SJCRH30 (cell line): ENCODE measurements around the gene CDH22. TPM values are rescaled to one million over a fixed set of nuclear protein-coding genes. Genes with fewer than 3 reads are reported as not detected.

ENCODE experiments used
- DNase-seq, 2 experiments: peaks; one replicate each; pipeline ENCODE4 v3.0.0-alpha.2; 2015 to 2020
- H3K27ac ChIP-seq: fragments of 250-450 bp; sonication (Bioruptor Pico); 2 replicates; pipeline ENCODE4 v1.5.1; 2020; ENCODE audit warnings: mild to moderate bottlenecking, moderate library complexity
- H3K27me3 ChIP-seq: fragments of 250-450 bp; sonication (Bioruptor Pico); 2 replicates; pipeline ENCODE4 v1.5.1; 2020; ENCODE audit warnings: mild to moderate bottlenecking, moderate library complexity
- H3K36me3 ChIP-seq: fragments of 250-450 bp; sonication (Bioruptor Pico); 2 replicates; pipeline ENCODE4 v1.5.1; 2020; ENCODE audit warnings: mild to moderate bottlenecking, moderate library complexity
- H3K4me1 ChIP-seq: fragments of 250-450 bp; sonication (Bioruptor Pico); 2 replicates; pipeline ENCODE4 v1.5.1; 2020; ENCODE audit warnings: mild to moderate bottlenecking, moderate library complexity
- H3K4me3 ChIP-seq: fragments of 250-450 bp; sonication (Bioruptor Pico); 2 replicates; pipeline ENCODE4 v1.5.1; 2020; ENCODE audit warnings: mild to moderate bottlenecking, moderate library complexity
- H3K9me3 ChIP-seq: fragments of 250-450 bp; sonication (Bioruptor Pico); replicated peaks from 2 replicates; pipeline ENCODE4 v1.5.1; 2020; ENCODE audit warnings: mild to moderate bottlenecking, moderate library complexity
- total RNA-seq: library from RNA; depleted of rRNA; stranded (reverse); fragments of >200 nt; shearing (Covaris generic); gene quantifications from 2 replicates; pipeline ENCODE4 v1.2.3, GENCODE V29; 2014

Gene CDH22
- total RNA-seq, 1 experiment from 2014 or later = 0.06 TPM

GRCh38 chr20:46211331-46211722 lies 97.0 kb downstream of the CDH22 start:
- H3K9me3 ChIP-seq = no peaks in the 10 kb centered on the region
- no peak overlapping the region for H3K27ac ChIP-seq
- DNase-seq = no peak
- peaks cover 6% of the 10 kb centered on the region; the same call in 1 of the 2 replicates for H3K27me3 ChIP-seq
- H3K4me1 ChIP-seq = peaks cover 6% of the 10 kb centered on the region
- no peak overlapping the region for H3K4me3 ChIP-seq
- H3K36me3 ChIP-seq = no peaks in the 10 kb centered on the region

GRCh38 chr20:46210672-46211330 lies 97.5 kb downstream of the CDH22 start:
- no peak overlapping the region for H3K4me3 ChIP-seq
- H3K4me1 ChIP-seq = peaks cover 4% of the 10 kb centered on the region; the same call in 1 of the 2 replicates
- no peak for DNase-seq
- no peaks in the 10 kb centered on the region for H3K9me3 ChIP-seq
- no peaks in the 10 kb centered on the region for H3K36me3 ChIP-seq
- peaks cover 7% of the 10 kb centered on the region; the same call in 1 of the 2 replicates for H3K27me3 ChIP-seq
- H3K27ac ChIP-seq = no peak overlapping the region

- Histone ChIP-seq H3K27ac (no peak overlapping the region), H3K4me1 (peaks cover 3% of the 10 kb centered on the region; the same call in 1 of the 2 replicates), H3K27me3 (peaks cover 12% of the 10 kb centered on the region; the same call in 1 of the 2 replicates), H3K36me3 (no peaks in the 10 kb centered on the region), H3K4me3 (no peak overlapping the region), H3K9me3 (no peaks in the 10 kb centered on the region)
- no peak for DNase-seq
These were observed 98.2 kb downstream of the CDH22 start for GRCh38 chr20:46209930-46210671.

GRCh38 chr20:46207793-46208192 lies 100.5 kb downstream of the CDH22 start:
- Histone ChIP-seq H3K36me3 (no peaks in the 10 kb centered on the region), H3K4me3 (no peak overlapping the region), H3K4me1 (peaks cover 3% of the 10 kb centered on the region; the same call in 1 of the 2 replicates), H3K27ac (no peak overlapping the region), H3K27me3 (peaks cover 21% of the 10 kb centered on the region), H3K9me3 (no peaks in the 10 kb centered on the region)
- DNase-seq = no peak

GRCh38 chr20:46206992-46207549 lies 101.2 kb downstream of the CDH22 start:
- Histone ChIP-seq H3K27me3 (peaks cover 26% of the 10 kb centered on the region), H3K4me3 (no peak overlapping the region), H3K4me1 (peaks cover 3% of the 10 kb centered on the region; the same call in 1 of the 2 replicates), H3K9me3 (no peaks in the 10 kb centered on the region), H3K27ac (no peak overlapping the region), H3K36me3 (no peaks in the 10 kb centered on the region)
- DNase-seq = no peak

- Histone ChIP-seq H3K27ac (no peak overlapping the region), H3K27me3 (peaks cover 28% of the 10 kb centered on the region), H3K4me1 (peaks cover 3% of the 10 kb centered on the region; the same call in 1 of the 2 replicates), H3K9me3 (no peaks in the 10 kb centered on the region), H3K36me3 (no peaks in the 10 kb centered on the region), H3K4me3 (no peak overlapping the region)
- peak; percentile 25 to 39 for DNase-seq
These were observed 102.3 kb downstream of the CDH22 start for GRCh38 chr20:46206025-46206424.

- Histone ChIP-seq H3K9me3 (no peaks in the 10 kb centered on the region), H3K4me1 (peaks cover 3% of the 10 kb centered on the region; the same call in 1 of the 2 replicates), H3K27ac (no peak overlapping the region), H3K27me3 (peaks cover 28% of the 10 kb centered on the region), H3K4me3 (no peak overlapping the region), H3K36me3 (no peaks in the 10 kb centered on the region)
- DNase-seq = no peak
These were observed 102.9 kb downstream of the CDH22 start for GRCh38 chr20:46205349-46205748.

GRCh38 chr20:46204594-46205186 lies 103.6 kb downstream of the CDH22 start:
- Histone ChIP-seq H3K27ac (no peak overlapping the region), H3K36me3 (no peaks in the 10 kb centered on the region), H3K27me3 (peaks cover 28% of the 10 kb centered on the region), H3K4me1 (peaks cover 3% of the 10 kb centered on the region; the same call in 1 of the 2 replicates), H3K4me3 (no peak overlapping the region), H3K9me3 (no peaks in the 10 kb centered on the region)
- DNase-seq = peak; percentile 42 to 54

GRCh38 chr20:46203510-46203837 lies 104.8 kb downstream of the CDH22 start:
- Histone ChIP-seq H3K27me3 (peaks cover 28% of the 10 kb centered on the region), H3K9me3 (no peaks in the 10 kb centered on the region), H3K27ac (no peak overlapping the region), H3K36me3 (no peaks in the 10 kb centered on the region), H3K4me3 (no peak overlapping the region), H3K4me1 (peaks cover 3% of the 10 kb centered on the region; the same call in 1 of the 2 replicates)
- no peak for DNase-seq

- H3K9me3 ChIP-seq = no peaks in the 10 kb centered on the region
- H3K36me3 ChIP-seq = no peaks in the 10 kb centered on the region
- H3K27ac ChIP-seq = no peak overlapping the region
- H3K4me1 ChIP-seq = peaks cover 3% of the 10 kb centered on the region; the same call in 1 of the 2 replicates
- peaks cover 28% of the 10 kb centered on the region for H3K27me3 ChIP-seq
- DNase-seq = no peak
- H3K4me3 ChIP-seq = no peak overlapping the region
These were observed 105.4 kb downstream of the CDH22 start for GRCh38 chr20:46202766-46203509.

- Histone ChIP-seq H3K36me3 (no peaks in the 10 kb centered on the region), H3K27ac (no peak overlapping the region), H3K27me3 (peaks cover 22% of the 10 kb centered on the region), H3K9me3 (no peaks in the 10 kb centered on the region), H3K4me1 (peaks cover 3% of the 10 kb centered on the region; the same call in 1 of the 2 replicates), H3K4me3 (no peak overlapping the region)
- DNase-seq = no peak
These were observed 107.4 kb downstream of the CDH22 start for GRCh38 chr20:46200582-46201570.

- Histone ChIP-seq H3K4me3 (no peak overlapping the region), H3K9me3 (no peaks in the 10 kb centered on the region), H3K27me3 (peaks cover 24% of the 10 kb centered on the region), H3K27ac (no peak overlapping the region), H3K4me1 (no peaks in the 10 kb centered on the region; the same call in 1 of the 2 replicates), H3K36me3 (no peaks in the 10 kb centered on the region)
- no peak for DNase-seq
These were observed 109.1 kb downstream of the CDH22 start for GRCh38 chr20:46199198-46199597.

- Histone ChIP-seq H3K4me1 (no peaks in the 10 kb centered on the region), H3K9me3 (no peaks in the 10 kb centered on the region), H3K4me3 (no peak overlapping the region), H3K27ac (no peak overlapping the region), H3K36me3 (no peaks in the 10 kb centered on the region), H3K27me3 (peaks cover 13% of the 10 kb centered on the region; the same call in 1 of the 2 replicates)
- DNase-seq = no peak
These were observed 111.3 kb downstream of the CDH22 start for GRCh38 chr20:46196990-46197389.
